WERI-Rb-1 (cell line): ENCODE data around the gene TNFSF11.

ENCODE experiments used
- DNase-seq: peaks from one replicate; pipeline ENCODE4 v3.0.0-alpha.2; 2020
- H3K27ac ChIP-seq: fragments of 250-450 bp; sonication (Bioruptor Pico); 2 replicates; pipeline ENCODE4 v1.5.1; 2020; ENCODE audit warnings: mild to moderate bottlenecking, moderate library complexity
- H3K27me3 ChIP-seq: fragments of 250-450 bp; sonication (Bioruptor Pico); 2 replicates; pipeline ENCODE4 v1.5.1; 2021; ENCODE audit warnings: mild to moderate bottlenecking, low read depth, moderate library complexity; ENCODE audit not compliant: insufficient read depth, severe bottlenecking
- H3K36me3 ChIP-seq: fragments of 250-450 bp; sonication (Bioruptor Pico); 2 replicates; pipeline ENCODE4 v1.5.1; 2020; ENCODE audit warnings: mild to moderate bottlenecking, moderate library complexity
- H3K4me3 ChIP-seq: 2 replicates; pipeline ENCODE4 v1.5.1; 2011; ENCODE audit warnings: low read depth, mild to moderate bottlenecking, control low read depth, low read length
- H3K9me3 ChIP-seq: fragments of 250-450 bp; sonication (Bioruptor Pico); 2 replicates; pipeline ENCODE4 v1.5.1; 2021; ENCODE audit warnings: mild to moderate bottlenecking, moderate library complexity; ENCODE audit not compliant: severe bottlenecking
- TF ChIP-seq, protein P1 (sequence below): IDR thresholded peaks from 2 replicates; pipeline ENCODE4 v1.5.1; 2011; ENCODE audit warnings: low read depth, mild to moderate bottlenecking, control low read depth, inconsistent platforms, low read length

Gene TNFSF11

DNA sequence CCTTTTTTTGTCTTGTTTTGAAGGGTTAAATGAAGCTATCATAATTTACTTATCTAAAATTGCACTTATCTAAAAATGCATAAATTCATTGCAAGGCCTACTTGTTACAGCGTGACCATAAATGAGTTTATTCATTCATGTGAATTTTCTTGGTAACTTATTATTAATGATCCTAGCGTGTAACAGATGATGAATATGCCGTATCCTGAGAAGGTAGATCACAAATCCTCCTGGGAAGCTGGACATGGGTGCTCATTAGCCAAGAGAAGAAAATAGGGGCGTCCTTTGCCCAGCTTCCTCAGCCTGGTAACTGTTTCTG is 21.3 kb downstream of the TNFSF11 start:
- no peak overlapping the region for H3K27ac ChIP-seq
- no peak overlapping the region for H3K4me3 ChIP-seq
- DNase-seq = no peak
- no peaks in the 10 kb centered on the region for H3K36me3 ChIP-seq
- no peaks in the 10 kb centered on the region for H3K9me3 ChIP-seq
- TF ChIP-seq, protein P1, sequence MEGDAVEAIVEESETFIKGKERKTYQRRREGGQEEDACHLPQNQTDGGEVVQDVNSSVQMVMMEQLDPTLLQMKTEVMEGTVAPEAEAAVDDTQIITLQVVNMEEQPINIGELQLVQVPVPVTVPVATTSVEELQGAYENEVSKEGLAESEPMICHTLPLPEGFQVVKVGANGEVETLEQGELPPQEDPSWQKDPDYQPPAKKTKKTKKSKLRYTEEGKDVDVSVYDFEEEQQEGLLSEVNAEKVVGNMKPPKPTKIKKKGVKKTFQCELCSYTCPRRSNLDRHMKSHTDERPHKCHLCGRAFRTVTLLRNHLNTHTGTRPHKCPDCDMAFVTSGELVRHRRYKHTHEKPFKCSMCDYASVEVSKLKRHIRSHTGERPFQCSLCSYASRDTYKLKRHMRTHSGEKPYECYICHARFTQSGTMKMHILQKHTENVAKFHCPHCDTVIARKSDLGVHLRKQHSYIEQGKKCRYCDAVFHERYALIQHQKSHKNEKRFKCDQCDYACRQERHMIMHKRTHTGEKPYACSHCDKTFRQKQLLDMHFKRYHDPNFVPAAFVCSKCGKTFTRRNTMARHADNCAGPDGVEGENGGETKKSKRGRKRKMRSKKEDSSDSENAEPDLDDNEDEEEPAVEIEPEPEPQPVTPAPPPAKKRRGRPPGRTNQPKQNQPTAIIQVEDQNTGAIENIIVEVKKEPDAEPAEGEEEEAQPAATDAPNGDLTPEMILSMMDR = no peak
- no peaks in the 10 kb centered on the region for H3K27me3 ChIP-seq

DNA sequence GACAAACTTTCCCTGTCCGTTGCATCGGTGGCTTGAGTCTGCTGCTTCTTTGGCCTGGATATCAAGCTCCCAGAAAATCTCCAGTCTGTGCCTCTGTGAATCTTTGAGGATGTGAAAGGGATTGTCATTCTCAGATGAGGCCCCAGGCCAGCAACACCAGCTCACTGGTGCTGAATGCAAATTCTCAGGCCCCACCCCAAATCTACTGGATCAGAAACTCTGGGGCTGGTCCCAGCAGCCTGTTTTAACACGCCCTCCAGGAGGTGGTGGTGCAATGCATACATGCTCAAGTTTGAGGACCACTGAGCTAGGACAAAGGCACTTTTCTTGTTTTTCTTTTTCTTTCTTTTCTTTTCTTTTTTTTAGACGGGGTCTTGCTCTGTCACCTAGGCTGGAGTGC is 23.6 kb downstream of the TNFSF11 start:
- no peak for DNase-seq
- Histone ChIP-seq H3K27me3 (no peaks in the 10 kb centered on the region), H3K36me3 (no peaks in the 10 kb centered on the region), H3K4me3 (no peak overlapping the region), H3K27ac (no peak overlapping the region), H3K9me3 (no peaks in the 10 kb centered on the region)
- TF ChIP-seq, protein P1 = no peak

DNA sequence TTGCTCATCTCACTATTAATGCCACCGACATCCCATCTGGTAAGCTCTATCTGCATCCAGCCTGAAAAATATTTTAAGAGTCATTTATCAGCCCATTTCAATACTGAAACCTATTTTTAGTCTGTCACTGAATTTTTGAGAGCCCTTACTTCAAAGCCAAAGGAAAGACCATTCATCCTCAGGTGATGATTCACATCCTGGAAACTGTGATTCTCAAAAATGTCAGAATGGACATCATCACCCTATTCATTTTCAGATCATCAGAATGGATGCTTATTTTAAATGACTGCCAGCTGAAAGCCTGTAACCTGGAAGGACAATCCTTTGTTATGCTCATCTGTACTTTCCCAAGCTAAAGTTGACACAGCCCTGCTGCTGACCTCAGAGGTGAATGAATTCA is 27.0 kb downstream of the TNFSF11 start:
- Histone ChIP-seq H3K36me3 (no peaks in the 10 kb centered on the region), H3K9me3 (no peaks in the 10 kb centered on the region), H3K27me3 (no peaks in the 10 kb centered on the region), H3K4me3 (no peak overlapping the region), H3K27ac (no peak overlapping the region)
- no peak for DNase-seq
- TF ChIP-seq, protein P1 = no peak

DNA sequence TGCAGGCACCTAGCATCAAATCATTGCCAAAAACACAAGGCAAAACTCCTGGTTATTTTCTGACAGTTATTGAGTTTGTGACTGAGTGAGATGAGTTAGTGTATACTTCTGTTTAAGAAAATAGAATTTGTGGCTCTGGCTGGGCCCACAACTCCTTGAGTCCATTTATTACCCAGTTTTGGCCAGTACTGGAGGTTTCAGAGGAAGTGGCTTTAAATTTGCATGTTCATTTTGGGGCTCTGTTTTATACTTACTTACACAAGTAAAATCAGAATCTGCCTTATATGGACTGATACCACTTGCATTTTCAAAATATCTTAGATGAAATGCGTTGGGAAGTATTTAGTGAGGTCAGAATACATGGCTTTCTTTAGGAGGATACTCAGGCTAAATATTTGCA is 29.0 kb downstream of the TNFSF11 start:
- TF ChIP-seq, protein P1 = no peak
- H3K27me3 ChIP-seq = no peaks in the 10 kb centered on the region
- no peak for DNase-seq
- no peaks in the 10 kb centered on the region for H3K9me3 ChIP-seq
- no peaks in the 10 kb centered on the region for H3K36me3 ChIP-seq
- no peak overlapping the region for H3K27ac ChIP-seq
- no peak overlapping the region for H3K4me3 ChIP-seq

DNA sequence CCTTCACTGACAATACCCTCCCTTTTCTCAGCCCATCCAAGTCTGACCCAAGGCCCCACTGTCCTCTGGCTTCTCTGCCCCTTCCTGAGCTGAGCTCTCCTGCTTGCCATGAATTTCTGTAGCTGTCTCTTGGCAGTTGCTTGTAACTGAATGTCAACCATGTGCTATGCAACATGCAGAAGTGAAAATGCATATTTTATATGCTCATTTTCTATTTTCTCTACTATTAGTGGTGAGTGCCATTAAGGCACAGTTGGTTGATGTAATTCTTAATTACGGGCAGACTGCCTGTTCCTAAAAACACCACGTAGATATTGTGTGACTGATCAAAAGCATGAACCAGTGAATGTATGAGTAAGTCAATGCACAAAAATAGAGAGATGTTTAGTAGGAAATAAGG is 29.6 kb downstream of the TNFSF11 start:
- Histone ChIP-seq H3K36me3 (no peaks in the 10 kb centered on the region), H3K9me3 (no peaks in the 10 kb centered on the region), H3K27me3 (no peaks in the 10 kb centered on the region), H3K27ac (no peak overlapping the region), H3K4me3 (no peak overlapping the region)
- TF ChIP-seq, protein P1 = no peak
- no peak for DNase-seq

DNA sequence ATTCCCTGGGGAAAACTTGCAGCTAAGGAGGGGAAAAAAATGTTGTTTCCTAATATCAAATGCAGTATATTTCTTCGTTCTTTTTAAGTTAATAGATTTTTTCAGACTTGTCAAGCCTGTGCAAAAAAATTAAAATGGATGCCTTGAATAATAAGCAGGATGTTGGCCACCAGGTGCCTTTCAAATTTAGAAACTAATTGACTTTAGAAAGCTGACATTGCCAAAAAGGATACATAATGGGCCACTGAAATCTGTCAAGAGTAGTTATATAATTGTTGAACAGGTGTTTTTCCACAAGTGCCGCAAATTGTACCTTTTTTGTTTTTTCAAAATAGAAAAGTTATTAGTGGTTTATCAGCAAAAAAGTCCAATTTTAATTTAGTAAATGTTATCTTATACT is 33.6 kb downstream of the TNFSF11 start:
- Histone ChIP-seq H3K4me3 (no peak overlapping the region), H3K27me3 (no peaks in the 10 kb centered on the region), H3K36me3 (no peaks in the 10 kb centered on the region), H3K27ac (no peak overlapping the region), H3K9me3 (no peaks in the 10 kb centered on the region)
- no peak for DNase-seq
- TF ChIP-seq, protein P1 = no peak
